Thyroid gland (tissue), 4 donors: ENCODE data around the gene SMARCC2. TPM values are rescaled to one million over a fixed set of nuclear protein-coding genes. Genes with fewer than 3 reads are reported as not detected.

Experiments
- DNase-seq, 2 donors: peaks; one replicate each; pipeline ENCODE4 v3.0.0-alpha.2; 2019
- H3K27ac ChIP-seq, 3 donors: fragments of 200-600 bp; sonication (generic); 1 replicate in 2 of 3; 2 replicates in 1 of 3; pipeline ENCODE4 v1.5.1; 2016 to 2019; ENCODE audit warnings: mild to moderate bottlenecking in 1 of 3, moderate library complexity in 1 of 3
- H3K27me3 ChIP-seq: fragments of 200-600 bp; sonication (generic); one replicate; pipeline ENCODE4 v1.5.1; 2019
- H3K36me3 ChIP-seq, 2 donors: fragments of 200-600 bp; sonication (generic); one replicate each; pipeline ENCODE4 v1.5.1; 2016 to 2019
- H3K4me1 ChIP-seq, 2 donors: fragments of 200-600 bp; sonication (generic); one replicate each; pipeline ENCODE4 v1.5.1; 2017 to 2019
- H3K4me3 ChIP-seq, 3 donors: fragments of 200-600 bp; sonication (generic); replicated peaks in 1 of 3; 1 replicate in 2 of 3; 2 replicates in 1 of 3; pipeline ENCODE4 v1.5.1; 2016; ENCODE audit warnings: mild to moderate bottlenecking in 1 of 3
- H3K9me3 ChIP-seq: fragments of 200-600 bp; sonication (generic); one replicate; pipeline ENCODE4 v1.5.1; 2017
- CTCF ChIP-seq, 6 experiments: fragments of 200-600 bp in 3 of 6; fragments of 450-650 bp in 3 of 6; sonication (generic) in 3 of 6; IDR thresholded peaks; one replicate each; pipeline ENCODE4 v1.5.1; 2016 to 2019; ENCODE audit warnings: antibody characterized with exemption in 6 of 6, mild to moderate bottlenecking in 2 of 6, inconsistent platforms in 1 of 6, moderate library complexity in 1 of 6
- POLR2A ChIP-seq, 2 donors: fragments of 450-650 bp; IDR thresholded peaks; one replicate each; pipeline ENCODE4 v1.6.1; 2017; ENCODE audit warnings: antibody characterized with exemption in 2 of 2, mild to moderate bottlenecking in 2 of 2, moderate library complexity in 1 of 2
- WGBS, 2 donors: methylation state at CpG; one replicate each; pipeline ENCODE4 v1.1.5; 2017; 5-methylcytosine and 5-hydroxymethylcytosine counted together
- intact Hi-C: fragments of 100-400 bp; cut with DNase I; formaldehyde crosslinking; loops from one replicate; pipeline ENCODE4 v1.15.1; 2023
- total RNA-seq, 4 donors: library from RNA; depleted of rRNA; stranded (reverse); fragments of >200 nt; gene quantifications; one replicate each; pipeline ENCODE4 v1.2.3, GENCODE V29; 2016

Gene SMARCC2
- total RNA-seq, 4 donors from 2014 or later = 76.5 to 101 (median 83.0) TPM

GRCh38 chr12:56162468-56163290 is 26.6 kb downstream of the SMARCC2 start:
- no peak overlapping the region for H3K4me3 ChIP-seq
- WGBS, 2 donors = 75 to 80% methylated on average over 11 of the region's 11 CpGs
- peaks cover 19 to 22% of the 10 kb centered on the region in 2 donors for H3K4me1 ChIP-seq
- no peak overlapping the region for H3K27ac ChIP-seq
- no peaks in the 10 kb centered on the region for H3K27me3 ChIP-seq
- TF ChIP-seq POLR2A (IDR thresholded peaks at IDR 0.05) (no peak), CTCF (IDR thresholded peaks at IDR 0.05) (no peak)
- DNase-seq = no peak
- no peaks in the 10 kb centered on the region for H3K9me3 ChIP-seq
- intact Hi-C loops = no loop called here
- H3K36me3 ChIP-seq = peaks cover 77 to 78% of the 10 kb centered on the region in 2 donors

GRCh38 chr12:56161690-56162351 is 27.5 kb downstream of the SMARCC2 start:
- intact Hi-C loops = no loop called here
- no peak for DNase-seq
- Histone ChIP-seq H3K27me3 (no peaks in the 10 kb centered on the region), H3K4me1 (peaks cover 22 to 29% of the 10 kb centered on the region in 2 donors), H3K27ac (peak overlapping the region in 2 of 3 donors; percentile 96 to 99), H3K4me3 (no peak overlapping the region), H3K36me3 (peaks cover 68 to 71% of the 10 kb centered on the region in 2 donors), H3K9me3 (no peaks in the 10 kb centered on the region)
- 82 to 84% methylated on average over 10 of the region's 10 CpGs for WGBS, 2 donors
- TF ChIP-seq POLR2A (IDR thresholded peaks at IDR 0.05) = no peak
- TF ChIP-seq CTCF (IDR thresholded peaks at IDR 0.05) = no peak

DNA sequence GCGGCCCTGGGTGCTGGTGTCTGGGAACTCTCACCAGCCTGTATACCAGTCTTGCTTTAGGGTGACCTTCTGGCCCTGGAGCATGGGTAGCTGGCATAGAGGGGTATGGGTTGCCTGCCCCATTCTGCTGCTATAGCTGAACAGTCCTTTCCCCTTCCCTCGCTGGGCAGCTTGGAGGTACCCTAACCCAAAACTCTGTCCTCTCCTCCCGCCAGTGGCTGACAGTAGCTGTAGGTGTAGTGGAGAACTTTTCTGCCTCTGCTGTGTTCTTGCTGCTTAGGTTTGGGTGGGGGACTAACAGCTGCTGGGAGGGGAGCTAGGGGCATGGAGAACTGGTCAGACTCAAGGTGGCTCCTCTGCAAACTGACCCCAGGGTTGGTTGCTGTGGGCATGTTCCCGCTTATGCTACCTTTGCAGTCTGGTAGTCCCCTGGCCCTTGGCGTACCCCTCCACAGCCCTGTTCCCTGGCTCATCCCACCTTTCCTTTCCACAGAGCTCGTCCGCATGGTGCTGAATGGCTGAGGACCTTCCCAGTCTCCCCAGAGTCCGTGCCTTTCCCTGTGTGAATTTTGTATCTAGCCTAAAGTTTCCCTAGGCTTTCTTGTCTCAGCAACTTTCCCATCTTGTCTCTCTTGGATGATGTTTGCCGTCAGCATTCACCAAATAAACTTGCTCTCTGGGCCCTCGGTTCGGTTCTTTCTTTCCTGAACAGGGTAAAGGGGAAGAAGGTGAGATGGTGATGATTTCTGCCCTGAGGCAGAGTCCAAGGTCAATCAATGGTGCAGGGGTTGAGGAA is 28.2 kb downstream of the SMARCC2 start:
- no peaks in the 10 kb centered on the region for H3K9me3 ChIP-seq
- DNase-seq = no peak
- no peak for TF ChIP-seq POLR2A (IDR thresholded peaks at IDR 0.05)
- no peak for TF ChIP-seq CTCF (IDR thresholded peaks at IDR 0.05)
- peak overlapping the region; percentile 96 to 100 (median 99) for H3K27ac ChIP-seq
- peak overlapping the region in 1 of 3 donors; percentile 67 for H3K4me3 ChIP-seq
- 79 to 83% methylated on average over 11 of the region's 11 CpGs for WGBS, 2 donors
- H3K36me3 ChIP-seq = peaks cover 61 to 64% of the 10 kb centered on the region in 2 donors
- peaks cover 24 to 33% of the 10 kb centered on the region in 2 donors for H3K4me1 ChIP-seq
- intact Hi-C loops = no loop called here
- no peaks in the 10 kb centered on the region for H3K27me3 ChIP-seq

- no peak for DNase-seq
- no peak for TF ChIP-seq CTCF (IDR thresholded peaks at IDR 0.05)
- TF ChIP-seq POLR2A (IDR thresholded peaks at IDR 0.05) = no peak
Observed at GRCh38 chr12:56160193-56160763, 29.0 kb downstream of the SMARCC2 start.

More at GRCh38 chr12:56160193-56160763, 29.0 kb downstream of the SMARCC2 start:
- Histone ChIP-seq H3K27me3 (no peaks in the 10 kb centered on the region), H3K4me1 (peaks cover 24 to 33% of the 10 kb centered on the region in 2 donors), H3K9me3 (no peaks in the 10 kb centered on the region), H3K36me3 (peaks cover 54 to 57% of the 10 kb centered on the region in 2 donors), H3K4me3 (peak overlapping the region in 2 of 3 donors; percentile 67 to 93), H3K27ac (peak overlapping the region; percentile 96 to 100 (median 99))
- intact Hi-C loops = no loop called here
- WGBS, 2 donors = 56 to 64% methylated on average over 7 of the region's 7 CpGs
